Mucosa of stomach (tissue), 1 donor: ENCODE results near the gene NMNAT2.

Experiments
- H3K27me3 ChIP-seq: one replicate; pipeline ENCODE4 v1.7.0; 2013; ENCODE audit warnings: mild to moderate bottlenecking, low read length; ENCODE audit not compliant: control insufficient read depth, insufficient read depth
- H3K36me3 ChIP-seq: one replicate; pipeline ENCODE4 v1.7.0; 2013; ENCODE audit warnings: low read length; ENCODE audit not compliant: control insufficient read depth, insufficient read depth
- H3K4me1 ChIP-seq: one replicate; pipeline ENCODE4 v1.7.0; 2013; ENCODE audit warnings: mild to moderate bottlenecking, low read length; ENCODE audit not compliant: control insufficient read depth, insufficient read depth
- H3K4me3 ChIP-seq: one replicate; pipeline ENCODE4 v1.7.0; 2013; ENCODE audit warnings: low read length
- H3K9ac ChIP-seq: one replicate; pipeline ENCODE4 v1.7.0; 2013; ENCODE audit warnings: mild to moderate bottlenecking, low read length, moderate library complexity
- H3K9me3 ChIP-seq: one replicate; pipeline ENCODE4 v1.7.0; 2013; ENCODE audit warnings: mild to moderate bottlenecking, low read length, moderate library complexity; ENCODE audit not compliant: control insufficient read depth
- donor health status: Pancreatic carcinoma.

The NMNAT2 gene

GRCh38 chr1:183417772-183418491 is at the start of gene NMNAT2:
NMNAT2 (minus strand) TSS chr1:183418380; CDS start chr1:183418267, 113 bp downstream.
- H3K9ac ChIP-seq = no peak within 1 kb of the TSS

GRCh38 chr1:183467687-183468086 is 49.5 kb upstream of the NMNAT2 start:
- no peaks in the 10 kb centered on the region for H3K27me3 ChIP-seq
- H3K36me3 ChIP-seq = no peaks in the 10 kb centered on the region
- no peaks in the 10 kb centered on the region for H3K9me3 ChIP-seq
- H3K9ac ChIP-seq = no peak overlapping the region
- no peaks in the 10 kb centered on the region for H3K4me1 ChIP-seq
- H3K4me3 ChIP-seq = no peak overlapping the region

More at GRCh38 chr1:183417772-183418491, at the start of gene NMNAT2:
- H3K36me3 ChIP-seq = no peaks in the 10 kb centered on the region
- H3K27me3 ChIP-seq = peaks cover 41% of the 10 kb centered on the region
- H3K4me1 ChIP-seq = peaks cover 15% of the 10 kb centered on the region
- no peaks in the 10 kb centered on the region for H3K9me3 ChIP-seq
- H3K4me3 ChIP-seq = no peak within 1 kb of the TSS

DNA sequence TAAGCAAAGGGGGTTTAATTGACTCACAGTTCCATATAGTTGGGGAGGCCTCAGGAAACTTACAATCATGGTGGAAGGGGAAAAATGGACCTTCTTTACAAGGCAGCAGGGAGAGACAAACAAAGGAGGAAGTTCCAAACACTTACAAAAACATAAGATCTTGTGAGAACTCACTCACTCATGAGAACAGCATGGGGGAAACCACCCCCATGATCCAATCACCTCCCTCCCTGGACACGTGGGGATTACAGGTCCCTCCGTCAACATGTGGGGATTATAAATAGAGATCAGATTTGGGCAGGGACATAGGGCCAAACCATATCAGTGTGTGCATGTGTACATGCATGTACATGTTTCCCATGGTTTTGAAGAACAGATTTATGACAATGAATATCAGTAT is 48.6 kb upstream of the NMNAT2 start:
- Histone ChIP-seq H3K4me3 (no peak overlapping the region), H3K9me3 (no peaks in the 10 kb centered on the region), H3K36me3 (no peaks in the 10 kb centered on the region), H3K27me3 (no peaks in the 10 kb centered on the region), H3K9ac (no peak overlapping the region), H3K4me1 (peaks cover 2% of the 10 kb centered on the region)

GRCh38 chr1:183463566-183463965 is 45.4 kb upstream of the NMNAT2 start:
- H3K4me1 ChIP-seq = peaks cover 9% of the 10 kb centered on the region
- H3K36me3 ChIP-seq = no peaks in the 10 kb centered on the region
- no peak overlapping the region for H3K4me3 ChIP-seq
- H3K9ac ChIP-seq = no peak overlapping the region
- no peaks in the 10 kb centered on the region for H3K9me3 ChIP-seq
- H3K27me3 ChIP-seq = no peaks in the 10 kb centered on the region

GRCh38 chr1:183461350-183461749 is 43.2 kb upstream of the NMNAT2 start:
- H3K27me3 ChIP-seq = no peaks in the 10 kb centered on the region
- no peak overlapping the region for H3K4me3 ChIP-seq
- no peaks in the 10 kb centered on the region for H3K9me3 ChIP-seq
- no peaks in the 10 kb centered on the region for H3K36me3 ChIP-seq
- peaks cover 9% of the 10 kb centered on the region for H3K4me1 ChIP-seq
- no peak overlapping the region for H3K9ac ChIP-seq

DNA sequence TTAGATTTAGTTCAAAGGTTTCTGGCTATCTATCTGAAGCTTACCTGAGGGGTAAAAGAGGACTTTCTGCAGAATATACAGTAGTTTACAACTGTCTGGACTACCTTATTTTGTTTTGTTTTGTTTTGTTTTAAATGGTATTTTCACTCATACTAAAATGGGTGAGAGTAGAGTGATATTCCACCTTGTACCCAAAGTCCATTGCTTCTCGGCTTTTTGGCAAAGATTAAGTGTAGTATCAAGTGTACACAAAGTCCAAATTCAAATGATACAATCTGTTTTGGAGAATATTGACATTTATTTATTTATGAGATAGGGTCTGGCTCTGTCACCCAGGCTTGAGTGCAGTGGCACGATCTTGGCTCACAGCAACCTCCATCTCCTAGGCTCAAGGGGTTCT is 42.4 kb upstream of the NMNAT2 start:
- Histone ChIP-seq H3K4me1 (peaks cover 9% of the 10 kb centered on the region), H3K9ac (no peak overlapping the region), H3K9me3 (no peaks in the 10 kb centered on the region), H3K36me3 (no peaks in the 10 kb centered on the region), H3K4me3 (no peak overlapping the region), H3K27me3 (no peaks in the 10 kb centered on the region)

GRCh38 chr1:183457449-183457848 is 39.3 kb upstream of the NMNAT2 start:
- no peak overlapping the region for H3K4me3 ChIP-seq

GRCh38 chr1:183456826-183457225 is 38.6 kb upstream of the NMNAT2 start:
- Histone ChIP-seq H3K9ac (no peak overlapping the region), H3K4me1 (peaks cover 7% of the 10 kb centered on the region), H3K9me3 (no peaks in the 10 kb centered on the region), H3K36me3 (no peaks in the 10 kb centered on the region), H3K4me3 (no peak overlapping the region), H3K27me3 (no peaks in the 10 kb centered on the region)

More at GRCh38 chr1:183457449-183457848, 39.3 kb upstream of the NMNAT2 start:
- Histone ChIP-seq H3K9ac (no peak overlapping the region), H3K4me1 (peaks cover 9% of the 10 kb centered on the region), H3K36me3 (no peaks in the 10 kb centered on the region), H3K9me3 (no peaks in the 10 kb centered on the region), H3K27me3 (no peaks in the 10 kb centered on the region)

- Histone ChIP-seq H3K27me3 (no peaks in the 10 kb centered on the region), H3K9ac (no peak overlapping the region), H3K4me1 (no peaks in the 10 kb centered on the region), H3K9me3 (no peaks in the 10 kb centered on the region), H3K36me3 (no peaks in the 10 kb centered on the region), H3K4me3 (no peak overlapping the region)
Observed at GRCh38 chr1:183454377-183454776, 36.2 kb upstream of the NMNAT2 start.

DNA sequence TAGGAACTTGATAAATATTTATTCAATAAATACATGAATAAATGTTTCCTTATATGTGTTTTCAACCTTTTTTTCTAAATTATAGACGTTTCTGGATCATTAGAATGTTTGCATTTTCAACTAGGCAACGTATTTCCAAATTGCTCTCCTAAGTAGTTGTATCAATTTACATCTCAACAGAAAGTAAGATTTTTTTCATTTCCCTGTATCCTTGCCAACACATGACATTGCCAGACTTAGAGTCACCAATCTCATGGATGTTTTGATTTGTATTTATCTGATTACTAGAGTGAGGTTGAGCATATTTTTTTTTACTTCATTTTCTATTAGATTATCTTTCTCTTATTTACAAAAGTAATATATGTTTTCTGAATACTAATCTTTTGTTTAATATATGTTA is 31.9 kb upstream of the NMNAT2 start:
- Histone ChIP-seq H3K4me3 (no peak overlapping the region), H3K27me3 (no peaks in the 10 kb centered on the region), H3K4me1 (no peaks in the 10 kb centered on the region), H3K36me3 (no peaks in the 10 kb centered on the region), H3K9me3 (no peaks in the 10 kb centered on the region), H3K9ac (no peak overlapping the region)

DNA sequence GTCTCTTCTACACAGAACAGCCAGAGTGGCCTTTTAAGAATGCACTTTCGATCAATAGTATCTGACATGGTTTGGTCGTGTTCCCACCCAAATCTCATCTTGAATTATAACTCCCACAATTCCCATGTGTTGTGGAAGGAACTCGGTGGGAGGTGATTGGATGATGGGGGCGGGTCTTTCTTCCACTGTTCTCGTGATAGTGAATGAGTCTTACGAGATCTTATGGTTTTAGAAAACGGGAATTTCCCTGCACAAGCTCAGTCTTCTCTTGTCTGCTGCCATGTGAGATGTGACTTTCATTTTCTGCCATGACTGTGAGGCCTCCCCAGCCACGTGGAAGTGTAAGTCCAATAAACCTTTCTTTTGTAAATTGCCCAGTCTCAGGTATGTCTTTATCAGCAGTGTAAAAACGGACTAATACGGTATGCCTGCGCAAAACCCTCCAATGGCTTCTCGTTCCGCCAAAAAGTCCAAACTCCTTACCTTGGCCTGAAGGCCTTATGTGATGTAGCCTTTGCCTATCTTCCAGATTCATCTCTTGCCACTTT is 31.1 kb upstream of the NMNAT2 start:
- H3K4me1 ChIP-seq = no peaks in the 10 kb centered on the region
- H3K9me3 ChIP-seq = no peaks in the 10 kb centered on the region
- H3K9ac ChIP-seq = no peak overlapping the region
- no peak overlapping the region for H3K4me3 ChIP-seq
- no peaks in the 10 kb centered on the region for H3K36me3 ChIP-seq
- H3K27me3 ChIP-seq = no peaks in the 10 kb centered on the region

GRCh38 chr1:183444243-183444642 is 26.1 kb upstream of the NMNAT2 start:
- peaks cover 5% of the 10 kb centered on the region for H3K27me3 ChIP-seq
- no peak overlapping the region for H3K4me3 ChIP-seq
- H3K4me1 ChIP-seq = no peaks in the 10 kb centered on the region
- H3K36me3 ChIP-seq = no peaks in the 10 kb centered on the region
- H3K9ac ChIP-seq = no peak overlapping the region
- no peaks in the 10 kb centered on the region for H3K9me3 ChIP-seq
